Testis (tissue), 3 donors: ENCODE data around the gene GPC1. TPM values are rescaled to one million over a fixed set of nuclear protein-coding genes. Genes with fewer than 3 reads are reported as not detected.

ENCODE experiments used
- DNase-seq: peaks from one replicate; pipeline ENCODE4 v3.0.0-alpha.2; 2019
- H3K27ac ChIP-seq, 2 donors: fragments of 200-600 bp; sonication (generic); one replicate each; pipeline ENCODE4 v1.5.1; 2019
- H3K27me3 ChIP-seq: fragments of 200-600 bp; sonication (generic); one replicate; pipeline ENCODE4 v1.5.1; 2019
- H3K36me3 ChIP-seq: fragments of 200-600 bp; sonication (generic); one replicate; pipeline ENCODE4 v1.5.1; 2017; ENCODE audit warnings: low read depth; ENCODE audit errors: missing control alignments
- H3K4me1 ChIP-seq: fragments of 200-600 bp; sonication (generic); one replicate; pipeline ENCODE4 v1.5.1; 2019
- H3K4me3 ChIP-seq, 2 donors: fragments of 200-600 bp; sonication (generic); one replicate each; pipeline ENCODE4 v1.5.1; 2017 to 2019
- H3K9me3 ChIP-seq: fragments of 200-600 bp; sonication (generic); one replicate; pipeline ENCODE4 v1.5.1; 2017
- POLR2A ChIP-seq: fragments of 450-650 bp; IDR thresholded peaks from one replicate; pipeline ENCODE4 v1.6.1; 2017; ENCODE audit warnings: antibody characterized with exemption, mild to moderate bottlenecking, moderate library complexity
- WGBS, 2 donors: methylation state at CpG; one replicate each; pipeline ENCODE4 v1.1.5; 2018; 5-methylcytosine and 5-hydroxymethylcytosine counted together
- intact Hi-C: fragments of 100-400 bp; cut with DNase I; formaldehyde crosslinking; loops from one replicate; pipeline ENCODE4 v1.15.1; 2023; ENCODE audit warnings: low total_unique reads
- polyA plus RNA-seq: library from polyadenylated mRNA; stranded (reverse); fragments of 350-450 nt; fragmentation: Illumina TruSeq; extraction: RNeasy Lipid Tissue Mini Kit (QIAGEN cat#74804); gene quantifications from one replicate; pipeline ENCODE4 v1.2.3, GENCODE V29; 2014; ENCODE audit warnings: low read depth, low replicate concordance; ENCODE audit not compliant: insufficient read depth
- total RNA-seq, 2 donors: library from RNA; depleted of rRNA; stranded (reverse); fragments of >200 nt; gene quantifications; one replicate each; pipeline ENCODE4 v1.2.3, GENCODE V29; 2016
- TF ChIP-seq, protein P1 (sequence below), 3 experiments: fragments of 450-650 bp in 2 of 3; fragments of 200-600 bp in 1 of 3; sonication (generic) in 1 of 3; IDR thresholded peaks; one replicate each; pipeline ENCODE4 v1.5.1; 2016 to 2019; ENCODE audit warnings: antibody characterized with exemption in 3 of 3, mild to moderate bottlenecking in 2 of 3, moderate library complexity in 1 of 3

Gene GPC1
- total and polyA plus RNA-seq, 3 donors from 2014 or later: 74.2 to 479 (median 244) TPM

GRCh38 chr2:240413813-240414429 is 21.5 kb upstream of the GPC1 start:
- no peak for TF ChIP-seq POLR2A
- TF ChIP-seq, protein P1, sequence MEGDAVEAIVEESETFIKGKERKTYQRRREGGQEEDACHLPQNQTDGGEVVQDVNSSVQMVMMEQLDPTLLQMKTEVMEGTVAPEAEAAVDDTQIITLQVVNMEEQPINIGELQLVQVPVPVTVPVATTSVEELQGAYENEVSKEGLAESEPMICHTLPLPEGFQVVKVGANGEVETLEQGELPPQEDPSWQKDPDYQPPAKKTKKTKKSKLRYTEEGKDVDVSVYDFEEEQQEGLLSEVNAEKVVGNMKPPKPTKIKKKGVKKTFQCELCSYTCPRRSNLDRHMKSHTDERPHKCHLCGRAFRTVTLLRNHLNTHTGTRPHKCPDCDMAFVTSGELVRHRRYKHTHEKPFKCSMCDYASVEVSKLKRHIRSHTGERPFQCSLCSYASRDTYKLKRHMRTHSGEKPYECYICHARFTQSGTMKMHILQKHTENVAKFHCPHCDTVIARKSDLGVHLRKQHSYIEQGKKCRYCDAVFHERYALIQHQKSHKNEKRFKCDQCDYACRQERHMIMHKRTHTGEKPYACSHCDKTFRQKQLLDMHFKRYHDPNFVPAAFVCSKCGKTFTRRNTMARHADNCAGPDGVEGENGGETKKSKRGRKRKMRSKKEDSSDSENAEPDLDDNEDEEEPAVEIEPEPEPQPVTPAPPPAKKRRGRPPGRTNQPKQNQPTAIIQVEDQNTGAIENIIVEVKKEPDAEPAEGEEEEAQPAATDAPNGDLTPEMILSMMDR (IDR thresholded peaks at IDR 0.05): no peak
- no peak for DNase-seq
- H3K27ac ChIP-seq: no peak overlapping the region
- no peaks in the 10 kb centered on the region for H3K36me3 ChIP-seq
- no peaks in the 10 kb centered on the region for H3K27me3 ChIP-seq
- no peaks in the 10 kb centered on the region for H3K9me3 ChIP-seq
- H3K4me1 ChIP-seq: no peaks in the 10 kb centered on the region
- intact Hi-C loops: no loop called here
- 64 to 74% methylated on average over 3 to 4 of the region's 4 CpGs for WGBS, 2 donors
- no peak overlapping the region for H3K4me3 ChIP-seq

GRCh38 chr2:240416821-240417220 is 18.6 kb upstream of the GPC1 start:
- intact Hi-C loops: no loop called here
- WGBS, 2 donors: 89 to 90% methylated on average over 4 of the region's 4 CpGs
- H3K27me3 ChIP-seq: no peaks in the 10 kb centered on the region

GRCh38 chr2:240418311-240418710 is 17.2 kb upstream of the GPC1 start:
- Histone ChIP-seq H3K27me3 (no peaks in the 10 kb centered on the region), H3K36me3 (no peaks in the 10 kb centered on the region), H3K27ac (no peak overlapping the region), H3K4me3 (no peak overlapping the region), H3K9me3 (no peaks in the 10 kb centered on the region), H3K4me1 (no peaks in the 10 kb centered on the region)
- 88% methylated on average over 1 of the region's 1 CpG for WGBS, 2 donors
- intact Hi-C loops: no loop called here
- no peak for DNase-seq
- TF ChIP-seq, protein P1 (IDR thresholded peaks at IDR 0.05): no peak
- TF ChIP-seq POLR2A: no peak

More at GRCh38 chr2:240416821-240417220, 18.6 kb upstream of the GPC1 start:
- Histone ChIP-seq H3K4me3 (no peak overlapping the region), H3K36me3 (no peaks in the 10 kb centered on the region), H3K27ac (no peak overlapping the region), H3K4me1 (no peaks in the 10 kb centered on the region), H3K9me3 (no peaks in the 10 kb centered on the region)
- no peak for TF ChIP-seq POLR2A
- TF ChIP-seq, protein P1 (IDR thresholded peaks at IDR 0.05): no peak
- no peak for DNase-seq

GRCh38 chr2:240419271-240419670 is 16.2 kb upstream of the GPC1 start:
- intact Hi-C loops: no loop called here
- no peak for TF ChIP-seq POLR2A
- TF ChIP-seq, protein P1 (IDR thresholded peaks at IDR 0.05): no peak
- DNase-seq: no peak
- Histone ChIP-seq H3K4me3 (no peak overlapping the region), H3K27me3 (no peaks in the 10 kb centered on the region), H3K9me3 (no peaks in the 10 kb centered on the region), H3K4me1 (no peaks in the 10 kb centered on the region), H3K27ac (no peak overlapping the region), H3K36me3 (no peaks in the 10 kb centered on the region)
- WGBS, 2 donors: 76 to 97% methylated on average over 3 to 7 of the region's 7 CpGs

DNA sequence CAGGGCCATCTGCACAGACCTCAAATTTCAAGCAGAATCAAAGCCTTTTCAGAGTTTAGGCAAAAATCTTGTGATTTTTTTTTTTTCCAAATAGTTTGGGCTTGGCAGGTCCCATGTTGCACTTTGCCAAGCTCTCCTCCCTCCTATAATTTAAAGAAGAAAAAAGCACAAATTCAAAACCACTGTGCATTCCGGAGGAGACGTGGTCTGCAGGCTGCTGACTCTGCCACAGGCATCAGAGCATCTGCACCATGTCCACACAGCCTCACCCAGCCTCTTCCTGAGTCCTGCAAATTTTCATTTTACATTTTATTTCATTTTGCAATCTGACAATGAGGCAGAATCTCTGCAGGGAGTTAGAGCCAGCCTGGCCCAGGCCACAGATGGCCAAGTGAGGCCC is 15.7 kb upstream of the GPC1 start:
- no peaks in the 10 kb centered on the region for H3K9me3 ChIP-seq
- TF ChIP-seq, protein P1 (IDR thresholded peaks at IDR 0.05): no peak
- no peak for TF ChIP-seq POLR2A
- intact Hi-C loops: no loop called here
- 62 to 77% methylated on average over 2 of the region's 2 CpGs for WGBS, 2 donors
- H3K4me1 ChIP-seq: no peaks in the 10 kb centered on the region
- H3K27me3 ChIP-seq: no peaks in the 10 kb centered on the region
- H3K36me3 ChIP-seq: no peaks in the 10 kb centered on the region
- no peak overlapping the region for H3K4me3 ChIP-seq
- DNase-seq: no peak
- no peak overlapping the region for H3K27ac ChIP-seq
